Measurements from ENCODE around the gene JAZF1. TPM values are rescaled to one million over a fixed set of nuclear protein-coding genes. Genes with fewer than 3 reads are reported as not detected.

Gene JAZF1
- total RNA-seq, 1 experiment from 2014 or later: 3.4 TPM

DNA sequence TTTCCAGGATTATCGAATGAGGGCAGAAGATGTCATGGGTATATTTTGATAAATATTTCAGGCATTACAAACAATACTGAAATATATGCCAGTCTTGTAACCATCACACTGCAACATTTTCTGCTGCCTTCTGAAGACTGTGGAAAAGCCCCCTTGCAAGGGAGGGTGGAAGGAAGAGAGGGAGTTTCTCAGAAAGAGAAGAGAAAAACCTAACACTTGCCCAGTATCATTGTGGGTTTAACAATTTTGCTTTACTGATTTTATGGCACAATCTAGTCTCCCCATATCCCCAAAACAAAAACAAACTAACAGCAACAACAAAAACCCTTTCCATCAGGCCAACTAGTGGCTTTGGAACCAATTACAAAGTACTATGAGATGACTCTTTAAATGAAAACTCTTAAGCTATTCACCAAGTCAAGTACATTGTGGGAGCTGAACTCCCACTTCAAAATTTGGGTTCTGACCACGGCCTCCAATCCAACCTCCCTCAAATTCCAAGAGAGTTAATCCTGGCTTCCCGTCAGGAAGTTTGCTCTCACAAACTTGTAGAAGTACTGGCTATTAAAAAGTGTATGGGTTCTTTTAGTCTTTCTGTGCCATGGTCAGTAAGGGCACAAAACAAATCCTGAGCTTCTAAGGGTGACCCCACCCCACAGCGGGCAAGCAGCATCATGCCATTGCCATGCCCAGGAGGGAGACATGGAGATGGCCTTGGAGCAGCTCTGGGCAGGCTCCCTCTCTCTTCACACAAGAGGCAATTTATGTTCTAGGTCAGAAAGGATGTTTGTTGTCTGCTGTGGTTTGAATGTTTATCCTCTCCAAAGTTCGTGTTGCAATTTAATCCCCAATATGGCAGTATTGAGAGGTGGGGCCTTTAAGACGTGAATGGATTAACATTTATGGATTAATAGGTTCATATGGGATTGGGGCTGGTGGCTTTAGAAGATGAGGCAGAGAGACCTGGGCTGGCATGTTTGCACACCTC lies 96.3 kb downstream of the JAZF1 start:
- no peak overlapping the region for H2AFZ ChIP-seq (ENCODE audit: low read depth, low read length, poor library complexity, severe bottlenecking)
- no peaks in the 10 kb centered on the region for H3K9me3 ChIP-seq (ENCODE audit: control insufficient read depth in 1 of 2, insufficient read depth in 1 of 2, low read depth in 1 of 2, low read length in 2 of 2)
- RAD21 ChIA-PET (ENCODE audit: low non-redundant PET in 1 of 2, low total read pairs in 2 of 2, uncharacterized antibody in 2 of 2, unreplicated experiment in 2 of 2): no interaction called here
- no peak overlapping the region for H3K27ac ChIP-seq (ENCODE audit: low read depth, low read length)
- no peak overlapping the region for H3K4me3 ChIP-seq (replicated peaks in 1 of 2; ENCODE audit: low read depth in 1 of 2, low read length in 2 of 2)
- no peaks in the 10 kb centered on the region for H3K79me2 ChIP-seq (ENCODE audit: insufficient read depth, low read length)
- POLR2A ChIA-PET: no interaction called here
- H4K20me1 ChIP-seq (ENCODE audit: insufficient read depth): no peaks in the 10 kb centered on the region
- no TSS peak for BruUV-seq (replicated peaks)
- CTCF ChIA-PET: interaction anchor here (1.2 to 3.3 kb wide), 4 partner anchors 9 to 23 kb away, joined by 4 to 11 read pairs (median 5); no protein-coding TSS in a partner anchor
- TF ChIP-seq POLR2AphosphoS5 (IDR thresholded peaks at IDR 0.05; ENCODE audit: low read depth, low read length): no peak
- no peak for TF ChIP-seq SP1 (IDR thresholded peaks at IDR 0.05; ENCODE audit: low read depth)
- TF ChIP-seq POLR2A (IDR thresholded peaks at IDR 0.05; ENCODE audit: borderline replicate concordance, extremely low read depth, insufficient read depth, insufficient read length): no peak
- no peak for TF ChIP-seq ZNF274 (IDR thresholded peaks at IDR 0.05; ENCODE audit: low read depth, low read length)
- TF ChIP-seq, protein P1, sequence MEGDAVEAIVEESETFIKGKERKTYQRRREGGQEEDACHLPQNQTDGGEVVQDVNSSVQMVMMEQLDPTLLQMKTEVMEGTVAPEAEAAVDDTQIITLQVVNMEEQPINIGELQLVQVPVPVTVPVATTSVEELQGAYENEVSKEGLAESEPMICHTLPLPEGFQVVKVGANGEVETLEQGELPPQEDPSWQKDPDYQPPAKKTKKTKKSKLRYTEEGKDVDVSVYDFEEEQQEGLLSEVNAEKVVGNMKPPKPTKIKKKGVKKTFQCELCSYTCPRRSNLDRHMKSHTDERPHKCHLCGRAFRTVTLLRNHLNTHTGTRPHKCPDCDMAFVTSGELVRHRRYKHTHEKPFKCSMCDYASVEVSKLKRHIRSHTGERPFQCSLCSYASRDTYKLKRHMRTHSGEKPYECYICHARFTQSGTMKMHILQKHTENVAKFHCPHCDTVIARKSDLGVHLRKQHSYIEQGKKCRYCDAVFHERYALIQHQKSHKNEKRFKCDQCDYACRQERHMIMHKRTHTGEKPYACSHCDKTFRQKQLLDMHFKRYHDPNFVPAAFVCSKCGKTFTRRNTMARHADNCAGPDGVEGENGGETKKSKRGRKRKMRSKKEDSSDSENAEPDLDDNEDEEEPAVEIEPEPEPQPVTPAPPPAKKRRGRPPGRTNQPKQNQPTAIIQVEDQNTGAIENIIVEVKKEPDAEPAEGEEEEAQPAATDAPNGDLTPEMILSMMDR (IDR thresholded peaks at IDR 0.05 in 2 of 3, conservative IDR thresholded peaks at IDR 0.05 in 1 of 3; ENCODE audit: borderline replicate concordance in 1 of 3, insufficient read depth in 1 of 3, low read depth in 2 of 3, low read length in 2 of 3): no peak
- H3K9me2 ChIP-seq (ENCODE audit: insufficient read depth): no peaks in the 10 kb centered on the region
- H3K27me3 ChIP-seq (ENCODE audit: insufficient read depth, low read length): no peaks in the 10 kb centered on the region
- no peaks in the 10 kb centered on the region for H3K36me3 ChIP-seq (ENCODE audit: control insufficient read depth in 1 of 2, insufficient read depth in 2 of 2, low read length in 2 of 2)
- no peak overlapping the region for H3K9ac ChIP-seq (ENCODE audit: low read length)
- no peaks in the 10 kb centered on the region for H3K4me1 ChIP-seq (ENCODE audit: control insufficient read depth in 1 of 2, insufficient read depth in 2 of 2, low read length in 2 of 2)
- ATAC-seq: no peak
- no peak for DNase-seq (ENCODE audit: low read depth, low spot score)
- intact Hi-C loops (cut with micrococcal nuclease): no loop called here
- H3K4me2 ChIP-seq (ENCODE audit: low read length): no peak overlapping the region
